Skeletal muscle tissue (tissue), 4 donors: ENCODE data around the gene OR6C68. TPM values are rescaled to one million over a fixed set of nuclear protein-coding genes. Genes with fewer than 3 reads are reported as not detected.
"Not testable (repeated sequence)": the region's sequence is repeated elsewhere in the genome, so short reads cannot be mapped to it uniquely, and the experiment has no call there.

Experiments
- H3K27ac ChIP-seq: one replicate; pipeline ENCODE4 v1.7.0; 2013; ENCODE audit warnings: mild to moderate bottlenecking, low read depth, low read length, inconsistent platforms
- H3K27me3 ChIP-seq, 3 donors: one replicate each; pipeline ENCODE4 v1.7.0; 2013; ENCODE audit warnings: low read length in 3 of 3; ENCODE audit not compliant: control insufficient read depth in 3 of 3, insufficient read depth in 3 of 3
- H3K36me3 ChIP-seq, 3 donors: one replicate each; pipeline ENCODE4 v1.7.0; 2013; ENCODE audit warnings: low read length in 3 of 3; ENCODE audit not compliant: control insufficient read depth in 3 of 3, insufficient read depth in 3 of 3
- H3K4me1 ChIP-seq, 3 donors: one replicate each; pipeline ENCODE4 v1.7.0; 2013; ENCODE audit warnings: low read length in 3 of 3, mild to moderate bottlenecking in 3 of 3; ENCODE audit not compliant: control insufficient read depth in 3 of 3, insufficient read depth in 3 of 3
- H3K4me3 ChIP-seq, 3 donors: one replicate each; pipeline ENCODE4 v1.7.0; 2013; ENCODE audit warnings: low read length in 3 of 3
- H3K9ac ChIP-seq, 3 donors: one replicate each; pipeline ENCODE4 v1.7.0; 2013; ENCODE audit warnings: low read length in 3 of 3, mild to moderate bottlenecking in 3 of 3, moderate library complexity in 2 of 3, low read depth in 1 of 3
- H3K9me3 ChIP-seq, 3 donors: one replicate each; pipeline ENCODE4 v1.7.0; 2013; ENCODE audit warnings: low read length in 3 of 3; ENCODE audit not compliant: control insufficient read depth in 3 of 3
- total RNA-seq: library from RNA; depleted of rRNA; stranded (reverse); fragments of >200 nt; gene quantifications from one replicate; pipeline ENCODE4 v1.2.3, GENCODE V29; 2014
- donor health status: Osteomylitis.

The OR6C68 gene
- not detected for total RNA-seq

- Histone ChIP-seq H3K9ac (no peak within 1 kb of the TSS), H3K36me3 (no peaks in the 10 kb centered on the region), H3K27ac (no peak within 1 kb of the TSS), H3K4me1 (no peaks in the 10 kb centered on the region), H3K9me3 (no peaks in the 10 kb centered on the region), H3K4me3 (no peak within 1 kb of the TSS), H3K27me3 (no peaks in the 10 kb centered on the region)
Measured at GRCh38 chr12:55492078-55492477, at the start of gene OR6C68. TSS of gene OR6C68 (plus strand) at chr12:55492378. CDS start at chr12:55492378, 0 bp downstream.

GRCh38 chr12:55443776-55444175, 48.4 kb upstream of the OR6C68 start, which contains the start of gene OR6C2:
TSS of gene OR6C2 (plus strand) at chr12:55444076. CDS start at chr12:55452214, 8,138 bp downstream.
- Histone ChIP-seq H3K27me3 (no peaks in the 10 kb centered on the region), H3K4me1 (no peaks in the 10 kb centered on the region), H3K9ac (no peak within 1 kb of the TSS), H3K4me3 (no peak within 1 kb of the TSS), H3K27ac (no peak within 1 kb of the TSS), H3K36me3 (no peaks in the 10 kb centered on the region), H3K9me3 (no peaks in the 10 kb centered on the region)

GRCh38 chr12:55445357-55445756, 46.8 kb upstream of the OR6C68 start:
- Histone ChIP-seq H3K4me1 (no peaks in the 10 kb centered on the region), H3K27ac (no peak overlapping the region), H3K4me3 (no peak overlapping the region), H3K9ac (no peak overlapping the region), H3K9me3 (no peaks in the 10 kb centered on the region), H3K27me3 (peaks cover 0 to 3% (median 0%) of the 10 kb centered on the region in 3 donors), H3K36me3 (no peaks in the 10 kb centered on the region)

GRCh38 chr12:55446326-55446725, 45.9 kb upstream of the OR6C68 start:
- no peaks in the 10 kb centered on the region for H3K4me1 ChIP-seq

GRCh38 chr12:55448825-55449224, 43.4 kb upstream of the OR6C68 start:
- Histone ChIP-seq H3K36me3 (no peaks in the 10 kb centered on the region), H3K9me3 (no peaks in the 10 kb centered on the region), H3K4me1 (no peaks in the 10 kb centered on the region), H3K9ac (no peak overlapping the region), H3K27ac (no peak overlapping the region), H3K4me3 (no peak overlapping the region), H3K27me3 (peaks cover 0 to 3% (median 0%) of the 10 kb centered on the region in 3 donors)

More at GRCh38 chr12:55446326-55446725, 45.9 kb upstream of the OR6C68 start:
- H3K9me3 ChIP-seq: no peaks in the 10 kb centered on the region
- peaks cover 0 to 3% (median 0%) of the 10 kb centered on the region in 3 donors for H3K27me3 ChIP-seq
- no peaks in the 10 kb centered on the region for H3K36me3 ChIP-seq
- no peak overlapping the region for H3K27ac ChIP-seq
- no peak overlapping the region for H3K4me3 ChIP-seq
- no peak overlapping the region for H3K9ac ChIP-seq

GRCh38 chr12:55464926-55465325, 27.3 kb upstream of the OR6C68 start:
- not testable (repeated sequence) for H3K27ac ChIP-seq, H3K4me3 ChIP-seq, H3K4me1 ChIP-seq, H3K9me3 ChIP-seq, H3K9ac ChIP-seq, H3K36me3 ChIP-seq, H3K27me3 ChIP-seq

- no peak overlapping the region for H3K27ac ChIP-seq
- no peaks in the 10 kb centered on the region for H3K4me1 ChIP-seq
- H3K27me3 ChIP-seq: no peaks in the 10 kb centered on the region
- H3K36me3 ChIP-seq: no peaks in the 10 kb centered on the region
- no peaks in the 10 kb centered on the region for H3K9me3 ChIP-seq
- no peak overlapping the region for H3K4me3 ChIP-seq
- no peak overlapping the region for H3K9ac ChIP-seq
Measured at GRCh38 chr12:55467836-55468235, 24.3 kb upstream of the OR6C68 start.

GRCh38 chr12:55469291-55469690, 22.9 kb upstream of the OR6C68 start:
- no peaks in the 10 kb centered on the region for H3K36me3 ChIP-seq
- H3K9ac ChIP-seq: no peak overlapping the region
- H3K9me3 ChIP-seq: no peaks in the 10 kb centered on the region
- no peak overlapping the region for H3K27ac ChIP-seq
- no peak overlapping the region for H3K4me3 ChIP-seq
- H3K4me1 ChIP-seq: no peaks in the 10 kb centered on the region
- no peaks in the 10 kb centered on the region for H3K27me3 ChIP-seq

- Histone ChIP-seq H3K9ac (no peak within 1 kb of the TSS), H3K27me3 (no peaks in the 10 kb centered on the region), H3K4me3 (no peak within 1 kb of the TSS), H3K27ac (no peak within 1 kb of the TSS), H3K36me3 (no peaks in the 10 kb centered on the region), H3K4me1 (no peaks in the 10 kb centered on the region), H3K9me3 (no peaks in the 10 kb centered on the region)
Measured at GRCh38 chr12:55470088-55470829, 21.9 kb upstream of the OR6C68 start, which contains the start of gene OR6C70. TSS of gene OR6C70 (minus strand) at chr12:55470138. CDS start at chr12:55470138, 0 bp downstream.

- Histone ChIP-seq H3K27me3 (no peaks in the 10 kb centered on the region), H3K9me3 (no peaks in the 10 kb centered on the region), H3K36me3 (no peaks in the 10 kb centered on the region), H3K27ac (no peak overlapping the region), H3K4me3 (no peak overlapping the region), H3K9ac (no peak overlapping the region), H3K4me1 (no peaks in the 10 kb centered on the region)
Measured at GRCh38 chr12:55472264-55472663, 19.9 kb upstream of the OR6C68 start.
